Kidney epithelial cell (primary cell): ENCODE results near the gene SSBP2. TPM values are rescaled to one million over a fixed set of nuclear protein-coding genes. Genes with fewer than 3 reads are reported as not detected.

ENCODE experiments used
- DNase-seq: peaks from one replicate; pipeline ENCODE4 v3.0.0-alpha.2; 2010; ENCODE audit warnings: low read depth
- H3K27me3 ChIP-seq: 2 replicates; pipeline ENCODE4 v1.6.0; 2011; ENCODE audit warnings: low read length; ENCODE audit not compliant: control insufficient read depth, insufficient read depth
- H3K36me3 ChIP-seq: 2 replicates; pipeline ENCODE4 v1.5.1; 2011; ENCODE audit warnings: low read length; ENCODE audit not compliant: control insufficient read depth, insufficient read depth
- H3K4me3 ChIP-seq: 2 replicates; pipeline ENCODE4 v1.5.1; 2011; ENCODE audit warnings: low read depth, mild to moderate bottlenecking, control low read depth, low read length
- total RNA-seq: library from RNA; depleted of rRNA; stranded (reverse); fragments of >200 nt; gene quantifications from 2 replicates; pipeline ENCODE4 v1.2.3, GENCODE V29; 2015
- TF ChIP-seq, protein P1 (sequence below): IDR thresholded peaks from 2 replicates; pipeline ENCODE4 v1.5.1; 2011; ENCODE audit warnings: mild to moderate bottlenecking, moderate library complexity, low read length, control low read depth, inconsistent platforms; ENCODE audit not compliant: insufficient read depth, poor library complexity, severe bottlenecking

Gene SSBP2
- total RNA-seq, 1 donor from 2014 or later, result 5.3 TPM

DNA sequence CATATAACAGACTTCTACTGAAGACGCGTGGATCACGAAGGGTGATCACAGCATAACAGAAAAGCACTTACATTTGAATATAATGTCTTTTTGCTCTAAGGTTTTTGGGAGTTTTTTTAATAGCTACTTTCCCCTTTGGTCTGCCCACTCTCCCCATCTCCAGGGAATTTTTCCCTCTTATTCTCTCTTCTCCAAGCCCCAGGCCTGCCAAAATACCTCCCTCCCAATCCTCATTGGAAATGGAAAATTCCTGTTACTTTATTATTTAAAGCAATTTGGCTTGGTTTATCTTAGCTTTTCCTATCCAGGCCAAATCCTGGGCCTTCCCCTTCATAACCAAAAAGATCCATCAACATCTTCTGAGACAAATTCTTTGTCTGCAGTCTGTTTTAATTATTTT is 22.3 kb upstream of the SSBP2 start:
- Histone ChIP-seq H3K36me3 (no peaks in the 10 kb centered on the region), H3K27me3 (no peaks in the 10 kb centered on the region), H3K4me3 (no peak overlapping the region)
- no peak for DNase-seq
- TF ChIP-seq, protein P1, sequence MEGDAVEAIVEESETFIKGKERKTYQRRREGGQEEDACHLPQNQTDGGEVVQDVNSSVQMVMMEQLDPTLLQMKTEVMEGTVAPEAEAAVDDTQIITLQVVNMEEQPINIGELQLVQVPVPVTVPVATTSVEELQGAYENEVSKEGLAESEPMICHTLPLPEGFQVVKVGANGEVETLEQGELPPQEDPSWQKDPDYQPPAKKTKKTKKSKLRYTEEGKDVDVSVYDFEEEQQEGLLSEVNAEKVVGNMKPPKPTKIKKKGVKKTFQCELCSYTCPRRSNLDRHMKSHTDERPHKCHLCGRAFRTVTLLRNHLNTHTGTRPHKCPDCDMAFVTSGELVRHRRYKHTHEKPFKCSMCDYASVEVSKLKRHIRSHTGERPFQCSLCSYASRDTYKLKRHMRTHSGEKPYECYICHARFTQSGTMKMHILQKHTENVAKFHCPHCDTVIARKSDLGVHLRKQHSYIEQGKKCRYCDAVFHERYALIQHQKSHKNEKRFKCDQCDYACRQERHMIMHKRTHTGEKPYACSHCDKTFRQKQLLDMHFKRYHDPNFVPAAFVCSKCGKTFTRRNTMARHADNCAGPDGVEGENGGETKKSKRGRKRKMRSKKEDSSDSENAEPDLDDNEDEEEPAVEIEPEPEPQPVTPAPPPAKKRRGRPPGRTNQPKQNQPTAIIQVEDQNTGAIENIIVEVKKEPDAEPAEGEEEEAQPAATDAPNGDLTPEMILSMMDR, result no peak

GRCh38 chr5:81772488-81772887 is 21.6 kb upstream of the SSBP2 start:
- Histone ChIP-seq H3K27me3 (no peaks in the 10 kb centered on the region), H3K36me3 (no peaks in the 10 kb centered on the region), H3K4me3 (no peak overlapping the region)
- TF ChIP-seq, protein P1, result no peak
- no peak for DNase-seq

- no peak overlapping the region for H3K4me3 ChIP-seq
- DNase-seq, result peak; percentile 82
- TF ChIP-seq, protein P1, result no peak
- no peaks in the 10 kb centered on the region for H3K36me3 ChIP-seq
- H3K27me3 ChIP-seq, result no peaks in the 10 kb centered on the region
These were observed 18.1 kb upstream of the SSBP2 start for GRCh38 chr5:81768935-81769452.

GRCh38 chr5:81767938-81768337 is 17.0 kb upstream of the SSBP2 start:
- Histone ChIP-seq H3K27me3 (no peaks in the 10 kb centered on the region), H3K4me3 (no peak overlapping the region), H3K36me3 (no peaks in the 10 kb centered on the region)
- TF ChIP-seq, protein P1, result no peak
- DNase-seq, result no peak

GRCh38 chr5:81767097-81767496 is 16.2 kb upstream of the SSBP2 start:
- no peaks in the 10 kb centered on the region for H3K36me3 ChIP-seq

DNA sequence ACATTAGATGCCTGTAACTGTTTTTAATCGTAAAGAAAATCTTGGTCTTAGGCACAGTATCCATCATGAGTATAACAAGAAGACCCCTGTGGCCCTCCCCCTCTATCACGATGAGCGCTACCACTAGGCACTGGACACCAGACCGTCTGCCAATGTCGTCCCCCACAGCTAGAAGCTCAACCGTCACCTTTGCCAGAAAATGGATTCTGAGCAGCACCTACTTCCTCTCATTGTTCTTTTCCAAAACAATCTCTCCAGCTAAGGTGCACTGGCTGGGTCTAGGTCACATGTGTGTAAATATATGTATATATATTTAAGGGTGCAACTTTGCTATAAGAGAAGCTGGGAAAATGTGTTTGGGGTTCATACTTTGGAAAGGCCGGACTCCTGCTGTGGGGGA is 15.7 kb upstream of the SSBP2 start:
- TF ChIP-seq, protein P1, result no peak
- no peak for DNase-seq

More at GRCh38 chr5:81767097-81767496, 16.2 kb upstream of the SSBP2 start:
- no peak for DNase-seq
- no peak overlapping the region for H3K4me3 ChIP-seq
- no peaks in the 10 kb centered on the region for H3K27me3 ChIP-seq
- TF ChIP-seq, protein P1, result no peak

More for the DNA sequence above, 15.7 kb upstream of the SSBP2 start:
- no peak overlapping the region for H3K4me3 ChIP-seq
- H3K27me3 ChIP-seq, result no peaks in the 10 kb centered on the region
- no peaks in the 10 kb centered on the region for H3K36me3 ChIP-seq
